Lower leg skin (tissue), 3 donors: ENCODE data around the gene JOSD1.

ENCODE experiments used
- CTCF ChIP-seq, 3 donors: fragments of 450-650 bp; IDR thresholded peaks; one replicate each; pipeline ENCODE4 v1.5.1; 2016; ENCODE audit warnings: antibody characterized with exemption in 3 of 3, mild to moderate bottlenecking in 3 of 3, moderate library complexity in 2 of 3
- POLR2A ChIP-seq, 2 donors: fragments of 450-650 bp; IDR thresholded peaks; one replicate each; pipeline ENCODE4 v1.6.1; 2016 to 2017; ENCODE audit warnings: antibody characterized with exemption in 2 of 2, mild to moderate bottlenecking in 1 of 2, moderate library complexity in 1 of 2

DNA sequence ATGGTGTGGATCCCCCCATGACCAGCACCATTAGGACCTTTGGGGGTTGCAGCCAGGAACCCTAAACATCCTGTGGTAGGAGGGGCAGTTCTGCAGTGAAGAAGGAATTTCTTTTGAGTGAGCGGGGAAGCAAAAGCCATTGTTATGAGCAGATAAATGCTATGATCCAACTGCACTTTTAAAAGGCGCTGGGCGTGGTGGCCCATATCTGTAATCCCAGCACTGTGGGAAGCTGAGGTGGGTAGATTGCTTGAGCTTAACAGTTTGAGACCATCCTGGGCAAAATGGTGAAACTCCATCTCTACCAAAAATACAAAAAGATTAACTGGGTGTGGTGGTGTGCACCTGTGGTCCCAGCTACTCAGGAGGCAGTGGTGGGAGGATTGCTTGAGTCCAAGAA lies 24.9 kb downstream of the JOSD1 start:
- TF ChIP-seq CTCF (IDR thresholded peaks at IDR 0.05), result no peak
- TF ChIP-seq POLR2A (IDR thresholded peaks at IDR 0.05), result no peak
